VCaP (cell line): Measurements from ENCODE around the gene LRRC9.

ENCODE experiments used
- H3K27ac ChIP-seq: fragments of 450-650 bp; 2 replicates; pipeline ENCODE4 v1.5.1; 2017
- TF ChIP-seq, protein P1 (sequence below): fragments of 450-650 bp; conservative IDR thresholded peaks from 2 replicates; pipeline ENCODE4 v1.5.1; 2017; ENCODE audit warnings: mild to moderate bottlenecking, moderate library complexity

The LRRC9 gene

DNA sequence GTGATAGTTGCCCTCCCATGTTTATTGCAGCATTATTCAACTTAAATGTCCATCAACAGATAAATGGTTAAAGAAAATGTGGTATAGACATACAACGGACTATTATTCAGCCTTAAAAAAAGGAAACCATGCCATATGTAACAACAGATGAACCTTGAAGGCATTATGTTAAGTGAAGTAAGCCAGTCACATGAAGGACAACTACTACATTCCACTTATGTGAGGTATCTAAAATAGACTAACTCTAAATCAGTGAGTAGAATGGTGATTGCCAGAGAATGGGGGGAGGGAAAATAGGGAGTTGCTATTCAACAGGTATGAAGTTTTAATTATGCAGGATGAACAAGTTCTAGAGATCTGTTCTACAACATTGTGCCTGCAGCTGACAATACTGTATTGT, 181.8 kb downstream of the LRRC9 start:
- H3K27ac ChIP-seq = no peak overlapping the region
- TF ChIP-seq, protein P1, sequence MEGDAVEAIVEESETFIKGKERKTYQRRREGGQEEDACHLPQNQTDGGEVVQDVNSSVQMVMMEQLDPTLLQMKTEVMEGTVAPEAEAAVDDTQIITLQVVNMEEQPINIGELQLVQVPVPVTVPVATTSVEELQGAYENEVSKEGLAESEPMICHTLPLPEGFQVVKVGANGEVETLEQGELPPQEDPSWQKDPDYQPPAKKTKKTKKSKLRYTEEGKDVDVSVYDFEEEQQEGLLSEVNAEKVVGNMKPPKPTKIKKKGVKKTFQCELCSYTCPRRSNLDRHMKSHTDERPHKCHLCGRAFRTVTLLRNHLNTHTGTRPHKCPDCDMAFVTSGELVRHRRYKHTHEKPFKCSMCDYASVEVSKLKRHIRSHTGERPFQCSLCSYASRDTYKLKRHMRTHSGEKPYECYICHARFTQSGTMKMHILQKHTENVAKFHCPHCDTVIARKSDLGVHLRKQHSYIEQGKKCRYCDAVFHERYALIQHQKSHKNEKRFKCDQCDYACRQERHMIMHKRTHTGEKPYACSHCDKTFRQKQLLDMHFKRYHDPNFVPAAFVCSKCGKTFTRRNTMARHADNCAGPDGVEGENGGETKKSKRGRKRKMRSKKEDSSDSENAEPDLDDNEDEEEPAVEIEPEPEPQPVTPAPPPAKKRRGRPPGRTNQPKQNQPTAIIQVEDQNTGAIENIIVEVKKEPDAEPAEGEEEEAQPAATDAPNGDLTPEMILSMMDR = no peak

DNA sequence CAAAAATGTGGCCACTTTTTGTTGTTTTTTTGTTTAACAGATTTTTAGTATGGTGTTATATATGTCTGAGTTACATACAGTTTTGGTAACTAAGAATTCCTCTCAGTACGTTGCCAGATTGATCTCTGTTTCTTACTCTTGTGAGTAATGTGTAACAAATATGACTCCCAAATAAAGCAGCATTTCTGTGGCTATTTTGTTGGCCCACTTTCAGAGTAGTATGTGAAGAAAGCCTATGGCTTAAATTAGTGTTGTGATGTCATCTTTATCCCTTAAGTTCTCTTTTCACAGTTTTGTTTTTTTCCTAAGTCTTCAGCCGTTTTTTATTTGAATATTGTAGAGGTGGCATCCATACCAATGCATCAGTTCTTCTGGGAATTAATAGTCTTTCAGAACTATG, 182.4 kb downstream of the LRRC9 start:
- TF ChIP-seq, protein P1 = no peak
- no peak overlapping the region for H3K27ac ChIP-seq

DNA sequence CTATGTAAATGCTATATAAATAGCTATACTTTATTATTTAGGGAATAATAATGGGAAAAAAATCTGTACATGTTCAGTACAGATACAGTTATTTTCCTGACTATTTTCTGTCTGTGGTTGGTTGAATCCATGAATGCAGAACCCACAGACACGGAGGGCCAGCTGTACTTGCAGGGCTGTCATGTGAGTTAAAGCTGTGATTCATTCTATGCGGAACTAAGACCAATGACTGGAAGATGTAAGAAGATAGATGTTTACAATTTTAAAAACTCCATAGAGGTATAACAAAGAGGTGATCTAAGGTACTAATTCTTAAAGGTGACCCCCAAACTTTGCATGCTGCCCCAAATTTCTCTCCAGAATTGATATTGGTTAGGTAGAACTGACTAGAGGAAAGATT, 186.4 kb downstream of the LRRC9 start:
- no peak overlapping the region for H3K27ac ChIP-seq
- TF ChIP-seq, protein P1 = no peak

DNA sequence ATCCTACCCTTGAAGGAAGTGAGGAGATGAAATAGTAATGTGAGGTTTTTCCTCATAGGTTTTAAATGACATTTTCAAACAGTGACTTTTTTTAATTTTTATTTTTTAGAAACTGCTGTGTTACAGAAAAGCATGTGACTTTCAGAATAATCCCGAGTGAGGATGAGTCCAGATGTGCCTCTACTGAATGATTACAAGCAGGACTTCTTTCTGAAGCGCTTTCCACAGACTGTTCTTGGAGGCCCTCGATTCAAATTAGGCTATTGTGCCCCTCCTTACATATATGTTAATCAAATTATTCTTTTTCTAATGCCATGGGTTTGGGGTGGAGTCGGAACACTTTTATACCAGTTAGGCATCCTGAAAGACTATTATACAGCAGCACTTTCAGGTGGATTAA, 187.5 kb downstream of the LRRC9 start:
- no peak overlapping the region; the same call in 1 of the 2 replicates for H3K27ac ChIP-seq
- TF ChIP-seq, protein P1 = no peak

DNA sequence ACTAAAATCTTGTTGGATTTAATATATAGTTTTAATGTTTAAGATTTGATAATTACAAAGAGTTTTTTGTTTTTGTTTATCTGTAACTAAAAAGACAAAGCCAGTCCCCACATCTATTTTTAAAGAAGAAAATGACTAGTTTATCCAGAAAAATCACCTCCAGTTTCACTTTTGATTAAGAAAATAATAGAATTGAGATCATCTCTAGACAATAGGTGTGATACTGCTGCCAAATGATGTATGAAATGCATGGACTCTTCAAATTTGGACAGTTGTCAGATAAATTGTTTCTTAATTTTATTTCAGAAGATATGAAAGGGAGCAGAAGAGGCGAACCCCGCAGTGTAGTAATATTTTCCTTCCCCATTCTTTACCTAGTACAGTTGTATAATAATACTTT, 191.8 kb downstream of the LRRC9 start:
- H3K27ac ChIP-seq = no peak overlapping the region
- TF ChIP-seq, protein P1 = no peak
